Omental fat pad (tissue), 4 donors: ENCODE results near the gene ARHGAP40. TPM values are rescaled to one million over a fixed set of nuclear protein-coding genes. Genes with fewer than 3 reads are reported as not detected.

Source experiments
- ATAC-seq: fragments of 150-250 bp; one replicate; pipeline ENCODE4 v1.9.1; 2016; ENCODE audit warnings: mild to moderate bottlenecking, moderate library complexity; ENCODE audit not compliant: low FRiP score
- DNase-seq: peaks from one replicate; pipeline ENCODE4 v3.0.0-alpha.2; 2019; ENCODE audit warnings: low spot score
- total RNA-seq, 4 donors: library from RNA; depleted of rRNA; stranded (reverse); fragments of >200 nt; gene quantifications; one replicate each; pipeline ENCODE4 v1.1.0, GENCODE V29; 2016
- TF ChIP-seq, protein P1 (sequence below), 3 donors: fragments of 450-650 bp; IDR thresholded peaks; one replicate each; pipeline ENCODE4 v1.5.1; 2016 to 2017; ENCODE audit warnings: antibody characterized with exemption in 3 of 3, mild to moderate bottlenecking in 3 of 3, moderate library complexity in 2 of 3

ARHGAP40 gene
- total RNA-seq, result not detected

DNA sequence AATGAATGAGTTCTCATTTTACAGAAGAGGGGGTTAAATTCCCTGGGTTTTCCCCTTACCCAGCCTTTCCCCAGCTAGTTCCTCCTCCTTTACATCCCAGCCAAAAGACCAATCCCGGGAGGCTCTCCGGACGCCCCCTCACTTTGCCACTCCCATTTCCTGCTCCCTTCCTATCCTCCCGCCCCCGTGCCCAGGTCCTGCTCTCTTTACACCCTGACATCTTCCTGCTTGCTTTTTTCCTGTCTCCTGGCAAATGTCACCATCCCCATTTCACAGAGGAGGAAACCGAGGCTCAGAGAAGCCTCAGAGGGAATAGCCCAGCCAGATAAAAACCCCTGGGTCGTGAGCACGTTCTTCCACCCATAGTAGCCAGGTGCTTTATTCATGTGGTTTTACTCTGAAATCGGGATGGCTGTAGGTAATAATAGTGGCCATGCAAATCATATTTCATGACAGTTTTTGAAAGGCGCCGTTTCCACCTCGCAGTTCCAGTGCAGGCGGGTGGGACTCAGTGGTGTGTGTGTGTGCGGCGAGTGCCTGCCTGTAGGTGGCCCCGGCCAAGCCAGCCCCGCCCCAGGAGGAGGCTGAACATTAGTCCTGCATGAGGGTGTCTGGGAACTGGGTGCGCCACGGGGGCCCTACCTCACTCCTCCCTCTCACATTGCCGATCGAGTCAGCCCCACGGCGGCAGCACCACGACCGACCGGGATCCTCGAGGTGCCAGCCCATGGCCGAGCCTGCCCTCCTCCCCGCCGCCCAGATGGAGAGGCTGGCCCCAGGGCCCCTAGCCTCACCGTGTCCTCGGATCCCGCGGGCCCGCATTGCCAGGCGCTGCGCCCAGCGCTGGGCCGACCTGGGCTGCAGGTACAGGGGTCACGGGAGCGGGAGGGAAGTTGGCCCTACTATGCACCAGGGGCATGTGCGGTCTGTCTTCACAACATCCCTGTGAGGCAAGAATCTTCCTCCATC lies at the start of gene ARHGAP40:
TSS of gene ARHGAP40 (plus strand) at position 594 of the 969 bp plus-strand sequence.
- DNase-seq (no peak), ATAC-seq (no peak)
- TF ChIP-seq, protein P1, sequence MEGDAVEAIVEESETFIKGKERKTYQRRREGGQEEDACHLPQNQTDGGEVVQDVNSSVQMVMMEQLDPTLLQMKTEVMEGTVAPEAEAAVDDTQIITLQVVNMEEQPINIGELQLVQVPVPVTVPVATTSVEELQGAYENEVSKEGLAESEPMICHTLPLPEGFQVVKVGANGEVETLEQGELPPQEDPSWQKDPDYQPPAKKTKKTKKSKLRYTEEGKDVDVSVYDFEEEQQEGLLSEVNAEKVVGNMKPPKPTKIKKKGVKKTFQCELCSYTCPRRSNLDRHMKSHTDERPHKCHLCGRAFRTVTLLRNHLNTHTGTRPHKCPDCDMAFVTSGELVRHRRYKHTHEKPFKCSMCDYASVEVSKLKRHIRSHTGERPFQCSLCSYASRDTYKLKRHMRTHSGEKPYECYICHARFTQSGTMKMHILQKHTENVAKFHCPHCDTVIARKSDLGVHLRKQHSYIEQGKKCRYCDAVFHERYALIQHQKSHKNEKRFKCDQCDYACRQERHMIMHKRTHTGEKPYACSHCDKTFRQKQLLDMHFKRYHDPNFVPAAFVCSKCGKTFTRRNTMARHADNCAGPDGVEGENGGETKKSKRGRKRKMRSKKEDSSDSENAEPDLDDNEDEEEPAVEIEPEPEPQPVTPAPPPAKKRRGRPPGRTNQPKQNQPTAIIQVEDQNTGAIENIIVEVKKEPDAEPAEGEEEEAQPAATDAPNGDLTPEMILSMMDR (IDR thresholded peaks at IDR 0.05), result no peak

GRCh38 chr20:38554986-38555385 lies 46.6 kb upstream of the ARHGAP40 start:
- ATAC-seq (no peak), DNase-seq (no peak)
- TF ChIP-seq, protein P1 (IDR thresholded peaks at IDR 0.05), result no peak

DNA sequence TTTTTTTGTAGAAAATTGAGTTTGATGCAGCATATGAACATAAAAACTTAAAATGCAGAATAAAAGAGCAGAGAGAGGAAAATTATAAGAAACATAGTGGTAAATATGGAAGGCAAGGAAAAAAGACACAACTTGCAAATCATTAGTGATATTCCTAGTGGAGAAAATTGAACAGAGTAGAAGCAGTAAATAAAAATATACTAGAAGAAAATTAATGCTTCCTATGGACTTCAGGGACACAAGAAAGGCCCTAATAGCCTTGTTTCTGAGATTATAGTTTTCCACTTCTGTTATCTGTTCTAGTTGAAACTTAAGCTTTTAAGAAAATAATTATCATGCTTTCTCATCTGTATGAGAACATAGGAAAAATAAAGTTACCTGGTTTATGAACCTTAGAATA lies 46.2 kb upstream of the ARHGAP40 start:
- no peak for ATAC-seq
- TF ChIP-seq, protein P1 (IDR thresholded peaks at IDR 0.05), result no peak
- no peak for DNase-seq

GRCh38 chr20:38557174-38557573 lies 44.4 kb upstream of the ARHGAP40 start:
- no peak for DNase-seq
- TF ChIP-seq, protein P1 (IDR thresholded peaks at IDR 0.05), result no peak
- ATAC-seq, result no peak

GRCh38 chr20:38558596-38559360 lies 42.8 kb upstream of the ARHGAP40 start:
- TF ChIP-seq, protein P1 (IDR thresholded peaks at IDR 0.05), result no peak
- DNase-seq (no peak), ATAC-seq (no peak)

DNA sequence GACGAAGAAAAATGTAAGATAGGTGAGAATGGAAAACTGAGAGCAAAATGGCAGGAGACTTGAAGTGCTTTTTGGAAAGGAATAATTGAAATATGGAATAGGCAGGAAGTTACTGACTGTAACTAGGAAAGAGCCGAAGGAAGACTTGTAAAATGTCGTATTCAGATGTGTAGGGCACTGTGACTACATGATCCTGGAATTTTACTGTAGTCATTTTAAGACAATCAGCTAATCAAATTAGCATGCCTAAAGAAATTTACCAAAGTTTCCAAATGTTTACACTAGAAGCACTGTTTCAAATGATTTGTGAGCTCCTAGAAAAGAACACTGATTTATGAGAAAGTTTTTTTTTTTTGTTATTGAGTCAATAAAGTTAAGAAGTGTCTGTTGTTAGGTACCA lies 41.8 kb upstream of the ARHGAP40 start:
- DNase-seq (no peak), ATAC-seq (no peak)
- TF ChIP-seq, protein P1 (IDR thresholded peaks at IDR 0.05), result no peak
